Parathyroid adenoma (tissue), 2 donors: ENCODE results near the gene PTPN1.
A peak's percentile ranks its signal among the peaks of the same experiment; 100 is the strongest.

Experiments used
- H2AFZ ChIP-seq: fragments of 300-600 bp; sonication (generic); one replicate; pipeline ENCODE4 v1.7.0; 2017; ENCODE audit warnings: antibody characterized with exemption, mild to moderate bottlenecking
- H3K27ac ChIP-seq: fragments of 300-600 bp; sonication (generic); one replicate; pipeline ENCODE4 v1.7.0; 2017
- H3K27me3 ChIP-seq: fragments of 300-600 bp; sonication (generic); one replicate; pipeline ENCODE4 v1.7.0; 2017; ENCODE audit warnings: low read length; ENCODE audit not compliant: control insufficient read depth, insufficient read depth
- H3K36me3 ChIP-seq: fragments of 300-600 bp; sonication (generic); one replicate; pipeline ENCODE4 v1.7.0; 2017; ENCODE audit warnings: low read length; ENCODE audit not compliant: control insufficient read depth, insufficient read depth
- H3K4me1 ChIP-seq: fragments of 300-600 bp; sonication (generic); one replicate; pipeline ENCODE4 v1.7.0; 2017; ENCODE audit warnings: control low read depth
- H3K4me2 ChIP-seq: fragments of 300-600 bp; sonication (generic); one replicate; pipeline ENCODE4 v1.7.0; 2017; ENCODE audit warnings: low read length
- H3K4me3 ChIP-seq: fragments of 300-600 bp; sonication (generic); one replicate; pipeline ENCODE4 v1.7.0; 2017; ENCODE audit warnings: low read depth, low read length
- H3K79me2 ChIP-seq: fragments of 300-600 bp; sonication (generic); one replicate; pipeline ENCODE4 v1.7.0; 2017; ENCODE audit warnings: control low read depth
- H3K9ac ChIP-seq: fragments of 300-600 bp; sonication (generic); one replicate; pipeline ENCODE4 v1.7.0; 2017; ENCODE audit warnings: mild to moderate bottlenecking
- H3K9me3 ChIP-seq: fragments of 300-600 bp; sonication (generic); one replicate; pipeline ENCODE4 v1.7.0; 2017; ENCODE audit warnings: low read length; ENCODE audit not compliant: control insufficient read depth
- CTCF ChIP-seq: fragments of 300-600 bp; sonication (generic); IDR thresholded peaks from one replicate; pipeline ENCODE4 v1.7.0; 2017; ENCODE audit warnings: antibody characterized with exemption, mild to moderate bottlenecking
- donor health status: primary hyperparathyroidism.

The PTPN1 gene

GRCh38 chr20:50609438-50609989 is 99.3 kb downstream of the PTPN1 start:
- no peaks in the 10 kb centered on the region for H3K79me2 ChIP-seq
- no peak for TF ChIP-seq CTCF

GRCh38 chr20:50610212-50610718 is 100.1 kb downstream of the PTPN1 start:
- Histone ChIP-seq H3K4me2 (no peak overlapping the region), H3K9ac (no peak overlapping the region), H3K79me2 (no peaks in the 10 kb centered on the region), H2AFZ (no peak overlapping the region), H3K36me3 (no peaks in the 10 kb centered on the region), H3K27ac (no peak overlapping the region), H3K4me1 (no peaks in the 10 kb centered on the region), H3K27me3 (no peaks in the 10 kb centered on the region), H3K9me3 (no peaks in the 10 kb centered on the region), H3K4me3 (no peak overlapping the region)
- peak; percentile 21 for TF ChIP-seq CTCF

More at GRCh38 chr20:50609438-50609989, 99.3 kb downstream of the PTPN1 start:
- Histone ChIP-seq H3K9me3 (no peaks in the 10 kb centered on the region), H2AFZ (no peak overlapping the region), H3K27ac (no peak overlapping the region), H3K4me1 (no peaks in the 10 kb centered on the region), H3K4me3 (no peak overlapping the region), H3K4me2 (no peak overlapping the region), H3K27me3 (no peaks in the 10 kb centered on the region), H3K9ac (no peak overlapping the region), H3K36me3 (no peaks in the 10 kb centered on the region)

- H3K4me3 ChIP-seq, result no peak overlapping the region
- H3K27me3 ChIP-seq, result no peaks in the 10 kb centered on the region
- no peak overlapping the region for H3K27ac ChIP-seq
- no peaks in the 10 kb centered on the region for H3K79me2 ChIP-seq
- no peaks in the 10 kb centered on the region for H3K9me3 ChIP-seq
- no peak overlapping the region for H2AFZ ChIP-seq
- no peaks in the 10 kb centered on the region for H3K4me1 ChIP-seq
- TF ChIP-seq CTCF, result no peak
- H3K4me2 ChIP-seq, result no peak overlapping the region
- H3K9ac ChIP-seq, result no peak overlapping the region
- H3K36me3 ChIP-seq, result no peaks in the 10 kb centered on the region
Measured at GRCh38 chr20:50611128-50611810, 101.1 kb downstream of the PTPN1 start.

- Histone ChIP-seq H3K36me3 (no peaks in the 10 kb centered on the region), H3K9me3 (no peaks in the 10 kb centered on the region), H3K4me1 (no peaks in the 10 kb centered on the region), H3K27me3 (no peaks in the 10 kb centered on the region), H3K79me2 (no peaks in the 10 kb centered on the region), H2AFZ (no peak overlapping the region), H3K27ac (no peak overlapping the region), H3K4me2 (no peak overlapping the region), H3K9ac (no peak overlapping the region), H3K4me3 (no peak overlapping the region)
- TF ChIP-seq CTCF, result no peak
Measured at GRCh38 chr20:50613438-50614169, 103.4 kb downstream of the PTPN1 start.
